Measurements from ENCODE around the gene PRKAG2.
"Not testable (repeated sequence)": the region's sequence is repeated elsewhere in the genome, so short reads cannot be mapped to it uniquely, and the experiment has no call there.

The PRKAG2 gene

GRCh38 chr7:151800391-151800790 is 76.5 kb downstream of the PRKAG2 start:
- Histone ChIP-seq H3K36me3 (ENCODE audit: control insufficient read depth, insufficient read depth, low read length) (no peaks in the 10 kb centered on the region), H3K27ac (no peak overlapping the region), H3K4me3 (ENCODE audit: low read depth, low read length) (no peak overlapping the region), H3K4me2 (ENCODE audit: low read length) (no peak overlapping the region), H3K79me2 (no peaks in the 10 kb centered on the region), H3K27me3 (ENCODE audit: control insufficient read depth, insufficient read depth, low read length) (no peaks in the 10 kb centered on the region), H3K4me1 (peaks cover 1% of the 10 kb centered on the region), H2AFZ (no peak overlapping the region), H3K9me3 (ENCODE audit: control insufficient read depth, low read length) (no peaks in the 10 kb centered on the region), H3K9ac (no peak overlapping the region)
- TF ChIP-seq CTCF (IDR thresholded peaks at IDR 0.05) = no peak

GRCh38 chr7:151799506-151799905 is 77.4 kb downstream of the PRKAG2 start:
- Histone ChIP-seq H2AFZ (no peak overlapping the region), H3K36me3 (ENCODE audit: control insufficient read depth, insufficient read depth, low read length) (no peaks in the 10 kb centered on the region), H3K27me3 (ENCODE audit: control insufficient read depth, insufficient read depth, low read length) (no peaks in the 10 kb centered on the region), H3K9ac (no peak overlapping the region), H3K4me1 (peaks cover 3% of the 10 kb centered on the region), H3K4me2 (ENCODE audit: low read length) (no peak overlapping the region), H3K27ac (no peak overlapping the region), H3K9me3 (ENCODE audit: control insufficient read depth, low read length) (no peaks in the 10 kb centered on the region), H3K4me3 (ENCODE audit: low read depth, low read length) (no peak overlapping the region), H3K79me2 (no peaks in the 10 kb centered on the region)
- no peak for TF ChIP-seq CTCF (IDR thresholded peaks at IDR 0.05)

GRCh38 chr7:151798851-151799448 is 78.0 kb downstream of the PRKAG2 start:
- Histone ChIP-seq H3K4me2 (ENCODE audit: low read length) (no peak overlapping the region), H3K36me3 (ENCODE audit: control insufficient read depth, insufficient read depth, low read length) (no peaks in the 10 kb centered on the region), H3K9ac (no peak overlapping the region), H3K27ac (no peak overlapping the region), H3K79me2 (no peaks in the 10 kb centered on the region), H3K27me3 (ENCODE audit: control insufficient read depth, insufficient read depth, low read length) (no peaks in the 10 kb centered on the region), H2AFZ (no peak overlapping the region), H3K4me1 (peaks cover 3% of the 10 kb centered on the region), H3K4me3 (ENCODE audit: low read depth, low read length) (no peak overlapping the region), H3K9me3 (ENCODE audit: control insufficient read depth, low read length) (no peaks in the 10 kb centered on the region)
- no peak for TF ChIP-seq CTCF (IDR thresholded peaks at IDR 0.05)

- not testable (repeated sequence) for H3K27ac ChIP-seq; H3K9ac ChIP-seq; H3K79me2 ChIP-seq; H3K27me3 ChIP-seq (ENCODE audit: control insufficient read depth, insufficient read depth, low read length); H3K4me2 ChIP-seq (ENCODE audit: low read length); H3K4me3 ChIP-seq (ENCODE audit: low read depth, low read length); H2AFZ ChIP-seq; H3K9me3 ChIP-seq (ENCODE audit: control insufficient read depth, low read length); H3K4me1 ChIP-seq; H3K36me3 ChIP-seq (ENCODE audit: control insufficient read depth, insufficient read depth, low read length)
Observed at GRCh38 chr7:151797667-151798307, 79.1 kb downstream of the PRKAG2 start.

- no peak overlapping the region for H3K4me2 ChIP-seq (ENCODE audit: low read length)
Observed at GRCh38 chr7:151796871-151797537, 79.9 kb downstream of the PRKAG2 start.

More at GRCh38 chr7:151796871-151797537, 79.9 kb downstream of the PRKAG2 start:
- Histone ChIP-seq H3K79me2 (no peaks in the 10 kb centered on the region), H3K4me3 (ENCODE audit: low read depth, low read length) (no peak overlapping the region), H3K4me1 (peaks cover 3% of the 10 kb centered on the region), H2AFZ (no peak overlapping the region), H3K36me3 (ENCODE audit: control insufficient read depth, insufficient read depth, low read length) (no peaks in the 10 kb centered on the region), H3K27me3 (ENCODE audit: control insufficient read depth, insufficient read depth, low read length) (no peaks in the 10 kb centered on the region), H3K9ac (no peak overlapping the region), H3K9me3 (ENCODE audit: control insufficient read depth, low read length) (no peaks in the 10 kb centered on the region), H3K27ac (no peak overlapping the region)
- TF ChIP-seq CTCF (IDR thresholded peaks at IDR 0.05) = no peak
